ENCODE data around the gene KCNJ6.

- TF ChIP-seq EZH2phosphoT487 (IDR thresholded peaks at IDR 0.05; ENCODE audit: low read depth, severe bottlenecking, unreplicated experiment) = no peak
- no peak for TF ChIP-seq EZH2 (IDR thresholded peaks at IDR 0.05; ENCODE audit: borderline replicate concordance)
- TF ChIP-seq CTCF (IDR thresholded peaks at IDR 0.05; ENCODE audit: poor library complexity) = no peak
These were observed 298.2 kb downstream of the KCNJ6 start for GRCh38 chr21:37618081-37618480.

Data from hepatocyte (in vitro differentiated cells).